ENCODE data around the gene OR2G2.

Gene OR2G2, protein sequence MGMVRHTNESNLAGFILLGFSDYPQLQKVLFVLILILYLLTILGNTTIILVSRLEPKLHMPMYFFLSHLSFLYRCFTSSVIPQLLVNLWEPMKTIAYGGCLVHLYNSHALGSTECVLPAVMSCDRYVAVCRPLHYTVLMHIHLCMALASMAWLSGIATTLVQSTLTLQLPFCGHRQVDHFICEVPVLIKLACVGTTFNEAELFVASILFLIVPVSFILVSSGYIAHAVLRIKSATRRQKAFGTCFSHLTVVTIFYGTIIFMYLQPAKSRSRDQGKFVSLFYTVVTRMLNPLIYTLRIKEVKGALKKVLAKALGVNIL

DNA sequence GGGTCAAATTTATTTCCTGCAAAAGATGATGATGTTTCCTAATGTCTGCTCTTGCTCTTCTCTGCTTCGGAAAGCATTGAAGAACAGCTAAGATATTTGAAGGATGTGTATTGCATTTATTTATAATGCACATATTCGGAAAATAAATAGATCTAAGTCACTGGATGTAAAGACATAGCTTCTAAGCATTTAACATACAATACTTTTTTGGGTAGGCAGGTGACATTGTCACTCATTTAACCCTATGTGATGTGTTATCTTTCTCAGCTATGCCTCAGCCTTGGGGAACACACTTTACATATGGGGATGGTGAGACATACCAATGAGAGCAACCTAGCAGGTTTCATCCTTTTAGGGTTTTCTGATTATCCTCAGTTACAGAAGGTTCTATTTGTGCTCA lies at the start of gene OR2G2:
Gene OR2G2 (plus strand): TSS at position 301 of the 400 bp plus-strand sequence. CDS start 0 bp downstream, at position 301.
- TF ChIP-seq, protein P1, sequence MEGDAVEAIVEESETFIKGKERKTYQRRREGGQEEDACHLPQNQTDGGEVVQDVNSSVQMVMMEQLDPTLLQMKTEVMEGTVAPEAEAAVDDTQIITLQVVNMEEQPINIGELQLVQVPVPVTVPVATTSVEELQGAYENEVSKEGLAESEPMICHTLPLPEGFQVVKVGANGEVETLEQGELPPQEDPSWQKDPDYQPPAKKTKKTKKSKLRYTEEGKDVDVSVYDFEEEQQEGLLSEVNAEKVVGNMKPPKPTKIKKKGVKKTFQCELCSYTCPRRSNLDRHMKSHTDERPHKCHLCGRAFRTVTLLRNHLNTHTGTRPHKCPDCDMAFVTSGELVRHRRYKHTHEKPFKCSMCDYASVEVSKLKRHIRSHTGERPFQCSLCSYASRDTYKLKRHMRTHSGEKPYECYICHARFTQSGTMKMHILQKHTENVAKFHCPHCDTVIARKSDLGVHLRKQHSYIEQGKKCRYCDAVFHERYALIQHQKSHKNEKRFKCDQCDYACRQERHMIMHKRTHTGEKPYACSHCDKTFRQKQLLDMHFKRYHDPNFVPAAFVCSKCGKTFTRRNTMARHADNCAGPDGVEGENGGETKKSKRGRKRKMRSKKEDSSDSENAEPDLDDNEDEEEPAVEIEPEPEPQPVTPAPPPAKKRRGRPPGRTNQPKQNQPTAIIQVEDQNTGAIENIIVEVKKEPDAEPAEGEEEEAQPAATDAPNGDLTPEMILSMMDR (IDR thresholded peaks at IDR 0.05; ENCODE audit: poor library complexity, severe bottlenecking) = no peak
- H3K4me3 ChIP-seq (ENCODE audit: severe bottlenecking) = no peak within 1 kb of the TSS
- no peaks in the 10 kb centered on the region for H3K9me3 ChIP-seq (ENCODE audit: severe bottlenecking)
- no peaks in the 10 kb centered on the region for H3K36me3 ChIP-seq (ENCODE audit: low read depth)
- no peak for ATAC-seq (ENCODE audit: low read depth)
- no peak within 1 kb of the TSS for H3K27ac ChIP-seq (ENCODE audit: poor library complexity, severe bottlenecking)
- H3K4me1 ChIP-seq (ENCODE audit: insufficient read depth, poor library complexity, severe bottlenecking) = no peaks in the 10 kb centered on the region
- DNase-seq (ENCODE audit: low spot score) = no peak
- no peaks in the 10 kb centered on the region for H3K27me3 ChIP-seq (ENCODE audit: insufficient read depth, poor library complexity, severe bottlenecking)

DNA sequence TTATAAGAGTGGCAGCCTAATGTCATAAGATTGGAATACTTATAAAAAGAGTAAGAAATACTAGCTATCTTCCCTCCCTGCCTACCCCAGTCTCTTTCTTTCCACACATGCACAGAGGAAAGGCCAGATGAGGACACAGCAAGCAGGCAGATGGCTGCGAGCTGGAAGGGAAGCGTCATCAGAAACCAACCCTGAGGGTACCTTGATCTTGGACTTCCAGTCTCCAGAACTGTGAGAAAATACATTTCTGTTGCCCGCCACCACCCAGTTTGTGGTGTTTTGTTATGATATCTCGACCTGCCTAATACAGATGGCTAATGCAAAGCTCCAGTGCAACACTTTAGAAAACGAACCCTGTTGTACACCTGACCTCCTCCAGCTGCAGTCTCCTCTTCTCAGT lies 49.6 kb upstream of the OR2G2 start:
- TF ChIP-seq, protein P1 (IDR thresholded peaks at IDR 0.05; ENCODE audit: poor library complexity, severe bottlenecking) = no peak
- no peaks in the 10 kb centered on the region for H3K9me3 ChIP-seq (ENCODE audit: severe bottlenecking)
- no peaks in the 10 kb centered on the region for H3K36me3 ChIP-seq (ENCODE audit: low read depth)
- no peak overlapping the region for H3K27ac ChIP-seq (ENCODE audit: poor library complexity, severe bottlenecking)
- H3K4me3 ChIP-seq (ENCODE audit: severe bottlenecking) = no peak overlapping the region
- H3K27me3 ChIP-seq (ENCODE audit: insufficient read depth, poor library complexity, severe bottlenecking) = no peaks in the 10 kb centered on the region
- no peak for DNase-seq (ENCODE audit: low spot score)
- ATAC-seq (ENCODE audit: low read depth) = no peak
- H3K4me1 ChIP-seq (ENCODE audit: insufficient read depth, poor library complexity, severe bottlenecking) = no peaks in the 10 kb centered on the region

DNA sequence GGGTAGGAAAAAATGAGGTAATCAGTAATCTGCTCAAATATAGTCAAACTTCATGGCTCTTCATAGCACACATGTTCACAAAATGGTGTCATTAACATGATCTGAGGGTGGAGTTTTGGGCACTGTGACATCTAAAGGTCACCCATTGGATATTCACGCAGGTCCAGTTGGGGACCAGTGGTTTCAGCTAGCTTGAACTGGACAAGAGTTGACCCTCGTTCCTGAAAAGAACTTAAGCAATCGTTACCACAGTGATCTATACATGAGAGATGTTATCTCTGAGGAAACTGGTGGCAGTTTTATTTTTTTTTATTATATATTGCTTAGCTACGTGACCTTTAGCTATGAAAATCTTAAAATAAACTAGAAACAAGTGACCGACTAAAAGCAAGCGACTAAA lies 48.9 kb upstream of the OR2G2 start:
- Histone ChIP-seq H3K27me3 (ENCODE audit: insufficient read depth, poor library complexity, severe bottlenecking) (no peaks in the 10 kb centered on the region), H3K36me3 (ENCODE audit: low read depth) (no peaks in the 10 kb centered on the region), H3K27ac (ENCODE audit: poor library complexity, severe bottlenecking) (no peak overlapping the region), H3K4me3 (ENCODE audit: severe bottlenecking) (no peak overlapping the region), H3K4me1 (ENCODE audit: insufficient read depth, poor library complexity, severe bottlenecking) (no peaks in the 10 kb centered on the region), H3K9me3 (ENCODE audit: severe bottlenecking) (no peaks in the 10 kb centered on the region)
- no peak for ATAC-seq (ENCODE audit: low read depth)
- TF ChIP-seq, protein P1 (IDR thresholded peaks at IDR 0.05; ENCODE audit: poor library complexity, severe bottlenecking) = no peak
- DNase-seq (ENCODE audit: low spot score) = no peak

DNA sequence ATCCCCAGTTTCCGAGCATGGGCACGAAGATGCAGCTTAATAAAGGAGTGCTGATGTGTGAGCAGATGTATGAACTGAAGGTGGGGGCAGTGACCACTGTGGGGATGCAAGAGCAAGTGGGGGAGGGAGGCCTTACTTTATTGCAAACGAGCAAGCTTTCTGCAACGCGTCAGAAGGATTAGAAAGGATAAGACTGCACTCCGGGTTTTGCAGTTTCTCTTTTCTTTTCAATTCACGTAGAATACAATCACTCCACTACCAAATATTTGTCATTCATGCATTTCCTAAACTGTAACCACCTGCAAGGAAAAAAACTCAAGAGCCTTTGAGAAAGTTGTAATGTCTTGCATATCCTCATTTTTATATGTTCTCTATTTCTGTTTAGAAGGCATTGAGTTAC lies 47.6 kb upstream of the OR2G2 start:
- H3K27me3 ChIP-seq (ENCODE audit: insufficient read depth, poor library complexity, severe bottlenecking) = no peaks in the 10 kb centered on the region
- H3K36me3 ChIP-seq (ENCODE audit: low read depth) = no peaks in the 10 kb centered on the region
- ATAC-seq (ENCODE audit: low read depth) (no peak), DNase-seq (ENCODE audit: low spot score) (no peak)
- H3K4me1 ChIP-seq (ENCODE audit: insufficient read depth, poor library complexity, severe bottlenecking) = no peaks in the 10 kb centered on the region
- no peak overlapping the region for H3K27ac ChIP-seq (ENCODE audit: poor library complexity, severe bottlenecking)
- TF ChIP-seq, protein P1 (IDR thresholded peaks at IDR 0.05; ENCODE audit: poor library complexity, severe bottlenecking) = no peak
- H3K4me3 ChIP-seq (ENCODE audit: severe bottlenecking) = no peak overlapping the region
- H3K9me3 ChIP-seq (ENCODE audit: severe bottlenecking) = no peaks in the 10 kb centered on the region

DNA sequence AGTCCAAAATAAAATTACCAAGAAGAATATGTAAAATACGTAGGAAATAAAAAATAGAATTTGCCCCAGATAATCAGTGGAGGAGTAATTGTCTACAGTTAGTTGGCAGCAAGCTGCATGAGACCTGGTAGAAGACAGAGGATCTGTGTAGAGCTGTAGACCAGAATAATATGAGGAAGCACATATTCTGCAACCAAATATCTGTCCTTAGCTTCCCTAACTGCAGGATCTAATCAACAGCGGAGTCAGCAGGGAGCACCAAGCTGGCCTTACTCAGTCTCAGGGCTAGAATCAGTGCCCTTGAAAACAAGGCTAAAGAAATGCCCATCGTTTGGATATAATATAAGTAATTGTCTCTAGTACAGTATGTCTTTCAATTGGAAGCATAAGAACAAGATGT lies 45.3 kb upstream of the OR2G2 start:
- H3K27ac ChIP-seq (ENCODE audit: poor library complexity, severe bottlenecking) = no peak overlapping the region
- TF ChIP-seq, protein P1 (IDR thresholded peaks at IDR 0.05; ENCODE audit: poor library complexity, severe bottlenecking) = no peak
- H3K4me1 ChIP-seq (ENCODE audit: insufficient read depth, poor library complexity, severe bottlenecking) = no peaks in the 10 kb centered on the region
- H3K4me3 ChIP-seq (ENCODE audit: severe bottlenecking) = no peak overlapping the region
- H3K36me3 ChIP-seq (ENCODE audit: low read depth) = no peaks in the 10 kb centered on the region
- no peaks in the 10 kb centered on the region for H3K9me3 ChIP-seq (ENCODE audit: severe bottlenecking)
- H3K27me3 ChIP-seq (ENCODE audit: insufficient read depth, poor library complexity, severe bottlenecking) = no peaks in the 10 kb centered on the region
- DNase-seq (ENCODE audit: low spot score) (no peak), ATAC-seq (ENCODE audit: low read depth) (no peak)
